ENCODE data around the gene PRSS16. TPM values are rescaled to one million over a fixed set of nuclear protein-coding genes. Genes with fewer than 3 reads are reported as not detected.

The PRSS16 gene
- total and polyA plus RNA-seq, 9 of the 15 experiments (the other 6 are each of a cell fraction or from before 2014, with no cell fraction given), result 4.5 to 21.3 (median 12.1) TPM

DNA sequence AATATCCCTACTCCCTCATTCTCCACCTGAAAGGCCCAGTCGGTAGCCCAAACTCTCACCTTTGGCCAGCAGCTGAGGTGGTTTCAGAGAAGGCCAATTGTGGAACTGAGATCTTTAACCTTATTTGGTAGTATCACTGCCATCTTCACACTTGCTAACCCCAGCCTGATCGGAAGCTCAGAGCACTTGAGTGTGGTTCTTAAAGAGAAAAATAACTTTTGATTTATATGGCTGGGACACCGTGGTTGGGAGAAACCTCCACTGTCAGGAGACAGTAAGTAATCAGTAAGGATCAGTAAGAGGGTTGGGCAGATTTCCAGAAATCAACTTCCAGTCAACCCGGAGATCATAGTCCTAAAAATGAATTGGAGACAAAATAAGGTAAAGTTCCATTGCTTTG is 22.8 kb upstream of the PRSS16 start (continued):
- TF ChIP-seq RAD51 (IDR thresholded peaks at IDR 0.05; ENCODE audit: borderline replicate concordance, low read depth), result no peak
- no peak for TF ChIP-seq STAT5B (CRISPR knock-in tag; IDR thresholded peaks at IDR 0.05)
- TF ChIP-seq FOXP1 (CRISPR knock-in tag; IDR thresholded peaks at IDR 0.05), result no peak
- no peak for TF ChIP-seq TAF15 (IDR thresholded peaks at IDR 0.05; ENCODE audit: low read depth, low read length)
- TF ChIP-seq ZNF407 (IDR thresholded peaks at IDR 0.05; ENCODE audit: low read depth), result no peak
- TF ChIP-seq ZBTB17 (CRISPR knock-in tag; IDR thresholded peaks at IDR 0.05), result no peak
- TF ChIP-seq MEIS2 (IDR thresholded peaks at IDR 0.05; ENCODE audit: partially characterized antibody), result peak; percentile 54
- no peak for TF ChIP-seq NBN (IDR thresholded peaks at IDR 0.05; ENCODE audit: low read depth)
- no peak for TF ChIP-seq HOXB6 (CRISPR knock-in tag; IDR thresholded peaks at IDR 0.05; ENCODE audit: borderline replicate concordance)
- no peak for TF ChIP-seq TCFL5 (CRISPR knock-in tag; conservative IDR thresholded peaks at IDR 0.05)
- TF ChIP-seq, protein P1, sequence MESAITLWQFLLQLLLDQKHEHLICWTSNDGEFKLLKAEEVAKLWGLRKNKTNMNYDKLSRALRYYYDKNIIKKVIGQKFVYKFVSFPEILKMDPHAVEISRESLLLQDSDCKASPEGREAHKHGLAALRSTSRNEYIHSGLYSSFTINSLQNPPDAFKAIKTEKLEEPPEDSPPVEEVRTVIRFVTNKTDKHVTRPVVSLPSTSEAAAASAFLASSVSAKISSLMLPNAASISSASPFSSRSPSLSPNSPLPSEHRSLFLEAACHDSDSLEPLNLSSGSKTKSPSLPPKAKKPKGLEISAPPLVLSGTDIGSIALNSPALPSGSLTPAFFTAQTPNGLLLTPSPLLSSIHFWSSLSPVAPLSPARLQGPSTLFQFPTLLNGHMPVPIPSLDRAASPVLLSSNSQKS (CRISPR knock-in tag; IDR thresholded peaks at IDR 0.05), result no peak
- TF ChIP-seq, protein P2, sequence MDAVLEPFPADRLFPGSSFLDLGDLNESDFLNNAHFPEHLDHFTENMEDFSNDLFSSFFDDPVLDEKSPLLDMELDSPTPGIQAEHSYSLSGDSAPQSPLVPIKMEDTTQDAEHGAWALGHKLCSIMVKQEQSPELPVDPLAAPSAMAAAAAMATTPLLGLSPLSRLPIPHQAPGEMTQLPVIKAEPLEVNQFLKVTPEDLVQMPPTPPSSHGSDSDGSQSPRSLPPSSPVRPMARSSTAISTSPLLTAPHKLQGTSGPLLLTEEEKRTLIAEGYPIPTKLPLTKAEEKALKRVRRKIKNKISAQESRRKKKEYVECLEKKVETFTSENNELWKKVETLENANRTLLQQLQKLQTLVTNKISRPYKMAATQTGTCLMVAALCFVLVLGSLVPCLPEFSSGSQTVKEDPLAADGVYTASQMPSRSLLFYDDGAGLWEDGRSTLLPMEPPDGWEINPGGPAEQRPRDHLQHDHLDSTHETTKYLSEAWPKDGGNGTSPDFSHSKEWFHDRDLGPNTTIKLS (IDR thresholded peaks at IDR 0.05; ENCODE audit: borderline replicate concordance, low read depth), result no peak
- TF ChIP-seq HEY1 (CRISPR knock-in tag; IDR thresholded peaks at IDR 0.05; ENCODE audit: borderline replicate concordance), result no peak
- TF ChIP-seq, protein P3, sequence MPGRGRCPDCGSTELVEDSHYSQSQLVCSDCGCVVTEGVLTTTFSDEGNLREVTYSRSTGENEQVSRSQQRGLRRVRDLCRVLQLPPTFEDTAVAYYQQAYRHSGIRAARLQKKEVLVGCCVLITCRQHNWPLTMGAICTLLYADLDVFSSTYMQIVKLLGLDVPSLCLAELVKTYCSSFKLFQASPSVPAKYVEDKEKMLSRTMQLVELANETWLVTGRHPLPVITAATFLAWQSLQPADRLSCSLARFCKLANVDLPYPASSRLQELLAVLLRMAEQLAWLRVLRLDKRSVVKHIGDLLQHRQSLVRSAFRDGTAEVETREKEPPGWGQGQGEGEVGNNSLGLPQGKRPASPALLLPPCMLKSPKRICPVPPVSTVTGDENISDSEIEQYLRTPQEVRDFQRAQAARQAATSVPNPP (IDR thresholded peaks at IDR 0.05; ENCODE audit: borderline replicate concordance, insufficient read depth, insufficient read length), result no peak
- no peak for TF ChIP-seq SMAD1 (IDR thresholded peaks at IDR 0.05; ENCODE audit: low read depth, low read length, partially characterized antibody)
- TF ChIP-seq KLF6 (CRISPR knock-in tag; IDR thresholded peaks at IDR 0.05; ENCODE audit: borderline replicate concordance), result no peak

All from K562 (cell line).